GM18502 (cell line): Measurements from ENCODE around the gene KLHL4.
"Not testable (repeated sequence)": the region's sequence is repeated elsewhere in the genome, so short reads cannot be mapped to it uniquely, and the experiment has no call there.

Experiments used
- ATAC-seq: cut with Tn5 transposase; IDR thresholded peaks from one replicate; pipeline ENCODE4 v1.9.1; 2021; ENCODE audit warnings: mild to moderate bottlenecking; ENCODE audit not compliant: unreplicated experiment, poor library complexity

Gene KLHL4, protein sequence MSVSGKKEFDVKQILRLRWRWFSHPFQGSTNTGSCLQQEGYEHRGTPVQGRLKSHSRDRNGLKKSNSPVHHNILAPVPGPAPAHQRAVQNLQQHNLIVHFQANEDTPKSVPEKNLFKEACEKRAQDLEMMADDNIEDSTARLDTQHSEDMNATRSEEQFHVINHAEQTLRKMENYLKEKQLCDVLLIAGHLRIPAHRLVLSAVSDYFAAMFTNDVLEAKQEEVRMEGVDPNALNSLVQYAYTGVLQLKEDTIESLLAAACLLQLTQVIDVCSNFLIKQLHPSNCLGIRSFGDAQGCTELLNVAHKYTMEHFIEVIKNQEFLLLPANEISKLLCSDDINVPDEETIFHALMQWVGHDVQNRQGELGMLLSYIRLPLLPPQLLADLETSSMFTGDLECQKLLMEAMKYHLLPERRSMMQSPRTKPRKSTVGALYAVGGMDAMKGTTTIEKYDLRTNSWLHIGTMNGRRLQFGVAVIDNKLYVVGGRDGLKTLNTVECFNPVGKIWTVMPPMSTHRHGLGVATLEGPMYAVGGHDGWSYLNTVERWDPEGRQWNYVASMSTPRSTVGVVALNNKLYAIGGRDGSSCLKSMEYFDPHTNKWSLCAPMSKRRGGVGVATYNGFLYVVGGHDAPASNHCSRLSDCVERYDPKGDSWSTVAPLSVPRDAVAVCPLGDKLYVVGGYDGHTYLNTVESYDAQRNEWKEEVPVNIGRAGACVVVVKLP

DNA sequence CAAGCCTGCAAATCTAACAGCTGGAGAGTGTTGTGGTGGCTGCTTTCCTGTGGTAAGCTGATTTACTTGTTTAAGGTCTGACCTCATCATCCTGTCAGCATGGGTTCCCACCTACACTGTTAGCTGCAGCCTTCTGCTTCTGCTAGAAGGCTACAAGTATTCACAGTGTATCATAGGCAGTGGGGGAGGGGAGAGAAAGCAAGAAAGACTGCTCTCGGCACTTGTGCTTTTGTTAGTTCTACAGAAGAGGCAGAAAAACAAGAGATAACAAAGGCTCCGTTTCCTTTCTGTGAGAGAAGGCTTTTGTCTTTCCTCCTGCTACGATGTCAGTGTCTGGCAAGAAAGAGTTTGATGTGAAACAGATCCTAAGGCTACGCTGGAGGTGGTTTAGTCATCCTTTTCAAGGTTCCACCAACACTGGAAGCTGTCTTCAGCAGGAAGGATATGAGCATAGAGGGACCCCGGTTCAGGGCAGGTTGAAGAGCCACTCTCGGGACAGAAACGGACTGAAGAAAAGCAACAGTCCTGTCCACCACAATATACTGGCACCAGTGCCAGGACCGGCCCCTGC is at the start of gene KLHL4:
Gene KLHL4 (plus strand): TSS at position 232 of the 571 bp plus-strand sequence. CDS start 92 bp downstream, at position 324.
- no peak for ATAC-seq

DNA sequence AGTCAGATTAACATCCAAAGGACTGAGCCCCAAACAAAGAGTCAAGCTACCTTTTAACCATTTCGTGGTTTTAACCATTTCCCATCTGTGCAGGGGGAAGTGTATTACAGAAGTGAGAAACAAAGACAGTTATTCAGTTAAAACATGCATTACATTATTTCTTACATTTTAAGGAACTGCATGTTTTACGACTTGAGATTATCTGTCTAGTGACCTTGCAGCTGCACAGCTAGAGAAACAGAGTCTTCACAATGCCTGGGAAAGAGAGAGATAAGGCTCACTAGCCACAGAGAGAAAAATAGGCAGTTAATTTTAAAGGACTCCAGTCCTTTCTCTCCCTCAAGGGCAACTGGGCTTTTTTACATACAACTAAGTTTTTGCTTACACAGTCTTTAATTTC is 48.7 kb upstream of the KLHL4 start:
- ATAC-seq = no peak

DNA sequence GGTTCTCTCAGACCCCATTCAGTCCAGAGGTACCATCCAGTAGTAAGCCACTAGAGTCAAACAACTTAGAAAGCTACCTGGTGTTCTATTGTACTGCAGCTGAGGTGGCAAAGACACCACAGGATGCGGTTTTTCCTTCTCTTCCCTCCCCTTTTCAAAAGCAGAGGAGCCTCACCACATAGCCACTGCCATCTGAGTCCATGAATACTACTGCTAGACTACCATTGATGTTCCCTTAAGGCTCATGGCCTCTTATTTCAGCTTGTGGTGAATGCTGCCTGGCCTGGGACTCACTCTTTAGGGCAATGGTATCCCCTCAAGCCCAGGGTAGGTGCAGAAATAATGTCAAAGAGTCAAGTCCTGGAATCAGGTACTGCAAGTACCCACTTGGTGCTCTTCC is 41.8 kb upstream of the KLHL4 start:
- ATAC-seq = no peak

GRCh38 chrX:87478703-87479102 is 38.9 kb upstream of the KLHL4 start:
- ATAC-seq = not testable (repeated sequence)

GRCh38 chrX:87489071-87489470 is 28.5 kb upstream of the KLHL4 start:
- ATAC-seq = no peak

DNA sequence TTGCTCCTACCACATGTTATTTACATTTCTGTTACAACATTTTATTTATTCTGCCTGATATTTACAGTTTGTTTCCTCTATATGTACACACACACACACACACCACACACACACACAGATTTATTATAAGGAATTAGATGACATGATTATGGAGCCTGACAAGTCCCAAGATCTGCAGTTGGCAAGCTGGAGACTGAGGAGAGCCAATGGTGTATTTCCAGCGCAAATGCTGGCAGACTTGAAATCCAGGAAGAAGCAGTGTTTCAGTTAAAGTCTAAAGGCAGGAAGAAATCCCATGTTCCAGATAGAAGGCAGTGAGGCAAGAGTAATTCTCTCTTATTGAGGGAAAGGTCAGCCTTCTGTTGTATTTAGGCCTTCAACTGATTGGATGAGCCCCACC is 1.8 kb upstream of the KLHL4 start:
- no peak for ATAC-seq

- no peak for ATAC-seq
Measured at GRCh38 chrX:87516717-87517121, 883 bp upstream of the KLHL4 start.

DNA sequence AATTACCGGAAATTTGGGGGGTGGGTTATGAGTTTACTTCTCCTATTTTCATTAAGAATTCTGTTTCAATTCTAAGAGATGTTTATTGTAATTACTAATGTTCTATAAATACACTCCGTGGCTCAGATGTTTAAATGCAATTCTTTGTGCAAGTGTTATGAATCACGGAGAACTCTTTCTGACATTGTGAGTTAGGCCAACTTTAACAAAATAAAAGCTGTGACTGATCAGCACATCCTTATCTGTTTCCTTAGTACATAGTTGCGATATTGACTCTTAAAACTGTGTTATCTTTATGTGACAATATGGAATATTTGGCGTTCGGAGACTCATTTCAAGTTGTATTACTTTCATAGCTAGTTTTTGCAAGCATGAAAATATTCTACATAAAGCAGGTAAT is 902 bp downstream of the KLHL4 start:
- no peak for ATAC-seq

DNA sequence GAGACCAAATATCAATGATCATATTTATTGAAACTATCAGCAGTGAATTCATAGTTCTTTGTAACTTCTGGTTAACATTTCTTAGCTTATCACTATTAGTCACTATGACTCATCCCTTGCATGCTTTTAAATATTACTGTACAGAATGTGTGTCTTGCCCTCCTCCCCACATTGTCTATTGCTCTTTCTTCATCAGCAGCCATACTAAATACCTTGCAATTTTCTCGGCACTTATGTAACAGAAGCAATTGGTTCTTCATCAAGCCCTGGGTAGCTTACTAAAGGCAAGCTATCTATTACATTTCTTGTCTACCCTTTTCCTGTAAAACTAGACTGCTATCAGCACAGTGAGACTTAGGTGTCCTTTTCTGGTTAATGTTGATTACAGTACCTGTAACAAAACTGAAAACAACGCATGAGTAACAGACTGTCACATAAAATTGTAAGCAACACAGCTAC is 8.2 kb downstream of the KLHL4 start:
- ATAC-seq = no peak

GRCh38 chrX:87526281-87526680 is 8.7 kb downstream of the KLHL4 start:
- ATAC-seq = no peak

DNA sequence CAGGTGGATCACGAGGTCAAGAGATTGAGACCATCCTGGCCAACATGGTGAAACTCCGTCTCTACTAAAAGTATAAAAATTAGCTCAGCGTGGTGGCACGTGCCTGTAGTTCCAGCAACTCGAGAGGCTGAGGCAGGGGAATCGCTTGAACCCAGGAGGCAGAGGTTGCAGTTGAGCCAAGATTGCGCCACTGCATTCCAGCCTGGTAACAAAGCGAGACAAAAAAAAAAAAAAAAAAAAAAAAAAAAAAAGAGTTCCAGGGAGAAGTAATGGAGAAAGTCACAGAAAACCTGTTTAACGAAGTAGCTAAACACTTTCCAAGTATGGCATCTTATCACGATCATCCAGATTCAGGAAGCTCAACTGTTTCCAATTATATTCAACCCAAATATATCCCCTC is 10.9 kb downstream of the KLHL4 start:
- no peak for ATAC-seq

GRCh38 chrX:87571964-87572363 is 54.4 kb downstream of the KLHL4 start:
- ATAC-seq = no peak

DNA sequence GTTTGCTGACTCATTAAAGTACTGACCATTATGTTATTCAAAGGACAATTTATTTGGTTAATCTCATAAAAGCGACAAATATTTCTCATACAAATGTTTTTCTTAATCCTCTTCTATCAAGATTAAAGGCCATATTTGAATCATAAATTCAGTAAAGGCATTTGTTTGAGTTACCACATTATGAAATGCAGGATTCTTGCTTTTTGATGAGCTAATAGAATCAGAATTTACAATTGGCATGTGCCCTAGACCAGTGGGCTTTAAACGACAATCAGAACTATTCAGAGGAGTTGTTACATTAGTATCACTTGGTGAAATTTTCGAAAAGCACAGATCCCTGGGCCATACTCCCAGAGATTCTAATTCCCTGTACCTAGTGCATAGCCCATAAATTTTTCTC is 55.3 kb downstream of the KLHL4 start:
- ATAC-seq = no peak

DNA sequence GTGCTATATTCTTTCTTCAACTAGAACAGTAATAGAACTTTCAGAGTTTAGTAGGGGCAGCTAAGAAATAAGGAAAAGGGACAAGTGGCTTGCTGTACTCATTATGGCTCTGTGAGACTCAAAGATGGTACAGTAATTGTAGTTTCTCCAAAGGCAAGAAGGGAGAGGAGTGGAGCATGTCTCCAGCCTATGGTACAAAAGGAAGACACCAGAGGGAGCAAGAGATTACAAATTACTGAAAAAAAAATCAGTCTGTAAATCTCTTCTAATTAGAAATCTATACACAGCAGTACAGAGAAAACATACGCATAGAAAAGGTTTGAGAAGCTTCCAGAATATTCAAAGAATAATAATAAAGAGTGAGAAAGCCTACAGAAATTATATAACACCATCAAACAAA is 61.4 kb downstream of the KLHL4 start:
- no peak for ATAC-seq

- ATAC-seq = no peak
Measured at GRCh38 chrX:87580862-87581261, 63.3 kb downstream of the KLHL4 start.

- no peak for ATAC-seq
Measured at GRCh38 chrX:87582453-87582852, 64.9 kb downstream of the KLHL4 start.

GRCh38 chrX:87583679-87584078 is 66.1 kb downstream of the KLHL4 start:
- no peak for ATAC-seq

DNA sequence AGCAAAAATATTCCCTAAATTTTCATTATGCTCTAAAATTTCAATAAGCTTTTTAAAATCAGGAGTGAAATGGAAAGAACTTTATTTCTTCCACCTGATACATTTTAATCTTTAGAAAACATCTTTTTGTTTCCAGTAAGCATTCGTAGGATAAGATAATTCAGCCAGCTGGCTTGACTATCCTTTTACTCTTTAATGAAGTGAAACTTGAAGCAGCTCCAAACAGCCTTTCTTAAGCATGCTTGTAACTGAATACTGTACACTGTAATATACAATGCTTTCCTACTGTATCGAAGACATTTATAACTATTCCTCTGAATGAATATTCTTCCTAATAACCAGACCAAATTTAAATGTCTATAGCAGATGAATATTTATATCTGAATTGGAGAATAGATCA is 98.8 kb downstream of the KLHL4 start:
- ATAC-seq = no peak

- no peak for ATAC-seq
Measured at GRCh38 chrX:87621697-87622096, 104.1 kb downstream of the KLHL4 start.

DNA sequence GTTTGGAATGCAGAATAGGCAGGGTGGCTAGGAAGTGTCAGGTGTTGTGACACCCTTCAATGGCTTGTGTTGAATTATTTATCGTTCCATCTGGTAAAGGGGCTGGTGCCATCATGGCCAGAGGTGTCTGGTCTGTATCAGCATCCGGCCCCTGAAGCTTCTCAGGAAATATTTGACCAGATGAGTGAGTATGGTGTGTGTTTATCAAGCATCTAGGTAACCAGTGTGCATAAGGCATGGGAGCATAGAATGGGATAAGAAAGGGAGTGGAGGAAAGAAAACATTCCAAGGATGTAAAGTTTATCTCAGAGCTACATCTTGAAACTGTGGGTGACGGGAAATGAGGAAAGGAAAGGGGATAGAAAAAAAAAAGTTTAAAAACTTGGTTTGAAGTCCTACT is 109.4 kb downstream of the KLHL4 start:
- ATAC-seq = no peak

DNA sequence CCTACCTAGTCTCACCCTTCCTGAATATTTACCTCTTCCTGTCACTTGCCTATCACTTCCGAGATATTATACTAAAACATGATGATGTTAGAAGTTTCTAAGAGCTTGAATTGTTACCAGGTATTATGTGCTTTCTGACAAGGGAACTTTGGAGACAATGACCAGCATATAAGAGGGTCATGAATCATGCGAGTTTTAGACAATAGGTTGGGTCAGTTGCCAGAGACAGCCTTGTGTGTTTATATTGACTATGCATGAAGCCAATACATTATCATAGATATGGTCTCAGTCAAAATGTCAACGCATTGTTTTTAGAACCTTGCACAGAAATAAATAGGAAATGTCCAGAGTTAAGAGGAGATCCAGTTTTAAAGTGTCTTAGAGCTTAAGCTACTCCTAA is 116.8 kb downstream of the KLHL4 start:
- ATAC-seq = no peak
